ENCODE measurements around the gene UGGT2. TPM values are rescaled to one million over a fixed set of nuclear protein-coding genes. Genes with fewer than 3 reads are reported as not detected.
A peak's percentile ranks its signal among the peaks of the same experiment; 100 is the strongest.
"Not testable (repeated sequence)": the region's sequence is repeated elsewhere in the genome, so short reads cannot be mapped to it uniquely, and the experiment has no call there.

Gene UGGT2
- polyA plus RNA-seq, 1 donor, result 21.9 TPM

- DNase-seq (ENCODE audit: low read depth), result no peak
Measured at GRCh38 chr13:95793781-95794180, 259.4 kb downstream of the UGGT2 start.

- no peak for DNase-seq (ENCODE audit: low read depth)
Measured at GRCh38 chr13:95793018-95793555, 260.1 kb downstream of the UGGT2 start.

GRCh38 chr13:95791084-95791722, 262.0 kb downstream of the UGGT2 start:
- no peak for DNase-seq (ENCODE audit: low read depth)

- not testable (repeated sequence) for DNase-seq (ENCODE audit: low read depth)
Measured at GRCh38 chr13:95789315-95789714, 263.9 kb downstream of the UGGT2 start.

- no peak for DNase-seq (ENCODE audit: low read depth)
Measured at GRCh38 chr13:95788100-95788463, 265.1 kb downstream of the UGGT2 start.

GRCh38 chr13:95787356-95788099, 265.7 kb downstream of the UGGT2 start:
- no peak for DNase-seq (ENCODE audit: low read depth)

- no peak for DNase-seq (ENCODE audit: low read depth)
Measured at GRCh38 chr13:95784900-95785290, 268.3 kb downstream of the UGGT2 start.

GRCh38 chr13:95784161-95784899, 268.9 kb downstream of the UGGT2 start:
- DNase-seq (ENCODE audit: low read depth), result peak; percentile 48

GRCh38 chr13:95783747-95784146, 269.5 kb downstream of the UGGT2 start:
- no peak for DNase-seq (ENCODE audit: low read depth)

GRCh38 chr13:95781940-95782339, 271.3 kb downstream of the UGGT2 start:
- DNase-seq (ENCODE audit: low read depth), result not testable (repeated sequence)

GRCh38 chr13:95781016-95781415, 272.2 kb downstream of the UGGT2 start:
- DNase-seq (ENCODE audit: low read depth), result no peak

- no peak for DNase-seq (ENCODE audit: low read depth)
Measured at GRCh38 chr13:95779522-95779921, 273.7 kb downstream of the UGGT2 start.

GRCh38 chr13:95771905-95772304, 281.3 kb downstream of the UGGT2 start:
- no peak for DNase-seq (ENCODE audit: low read depth)

- DNase-seq (ENCODE audit: low read depth), result no peak
Measured at GRCh38 chr13:95763601-95764000, 289.6 kb downstream of the UGGT2 start.

- DNase-seq (ENCODE audit: low read depth), result not testable (repeated sequence)
Measured at GRCh38 chr13:95762626-95763025, 290.6 kb downstream of the UGGT2 start.

GRCh38 chr13:95756072-95756471, 297.1 kb downstream of the UGGT2 start:
- DNase-seq (ENCODE audit: low read depth), result no peak

- DNase-seq (ENCODE audit: low read depth), result no peak
Measured at GRCh38 chr13:95754069-95754468, 299.1 kb downstream of the UGGT2 start.

- DNase-seq (ENCODE audit: low read depth), result no peak
Measured at GRCh38 chr13:95752677-95753076, 300.5 kb downstream of the UGGT2 start.
